HL-60 (cell line): Measurements from ENCODE around the gene IGFN1.

ENCODE experiments used
- DNase-seq, 2 experiments: peaks; one replicate each; pipeline ENCODE4 v3.0.0-alpha.2; 2010 to 2020; ENCODE audit warnings: low read depth in 1 of 2, low spot score in 1 of 2
- H3K27ac ChIP-seq: fragments of 250-450 bp; sonication (Bioruptor Pico); replicated peaks from 2 replicates; pipeline ENCODE4 v1.5.1; 2020; ENCODE audit warnings: mild to moderate bottlenecking, moderate library complexity
- H3K27me3 ChIP-seq: fragments of 250-450 bp; sonication (Bioruptor Pico); 2 replicates; pipeline ENCODE4 v1.5.1; 2021; ENCODE audit warnings: mild to moderate bottlenecking, moderate library complexity; ENCODE audit not compliant: insufficient read depth, poor library complexity, severe bottlenecking
- H3K4me3 ChIP-seq: replicated peaks from 2 replicates; pipeline ENCODE4 v1.5.1; 2011; ENCODE audit warnings: mild to moderate bottlenecking, control low read depth, low read length; ENCODE audit not compliant: insufficient read depth
- CTCF ChIP-seq: IDR thresholded peaks from one replicate; pipeline ENCODE4 v1.5.1; 2011; ENCODE audit warnings: low read length, control low read depth, inconsistent platforms; ENCODE audit not compliant: insufficient read depth
- GABPA ChIP-seq: IDR thresholded peaks from 2 replicates; pipeline ENCODE4 v1.6.1; 2012; ENCODE audit warnings: low read depth
- POLR2AphosphoS5 ChIP-seq: IDR thresholded peaks from 2 replicates; pipeline ENCODE4 v1.6.1; 2012; ENCODE audit warnings: low read depth
- REST ChIP-seq: IDR thresholded peaks from 2 replicates; pipeline ENCODE4 v1.6.1; 2012; ENCODE audit warnings: low read depth; ENCODE audit not compliant: insufficient replicate concordance
- SPI1 ChIP-seq: IDR thresholded peaks from 2 replicates; pipeline ENCODE4 v1.6.1; 2012; ENCODE audit warnings: low read depth, mild to moderate bottlenecking, borderline replicate concordance

Gene IGFN1

GRCh38 chr1:201154389-201155165, 36.0 kb upstream of the IGFN1 start, which contains the start of gene TMEM9:
Gene TMEM9 (minus strand): TSS chr1:201154474. CDS start chr1:201153923, 551 bp downstream.
- DNase-seq = peak; percentile 84 to 92
- H3K27ac ChIP-seq = peak within 1 kb of the TSS; percentile 36

GRCh38 chr1:201155354-201155753, 35.3 kb upstream of the IGFN1 start:
- no peak overlapping the region for H3K4me3 ChIP-seq
- TF ChIP-seq GABPA = no peak
- no peak for TF ChIP-seq REST
- TF ChIP-seq SPI1 = no peak
- H3K27ac ChIP-seq = no peak overlapping the region
- no peaks in the 10 kb centered on the region for H3K27me3 ChIP-seq
- DNase-seq = no peak

More at GRCh38 chr1:201154389-201155165, 36.0 kb upstream of the IGFN1 start, which contains the start of gene TMEM9:
- TF ChIP-seq GABPA = no peak
- TF ChIP-seq SPI1 = no peak
- H3K4me3 ChIP-seq = peak within 1 kb of the TSS; percentile 72
- H3K27me3 ChIP-seq = no peaks in the 10 kb centered on the region

GRCh38 chr1:201156346-201156745, 34.3 kb upstream of the IGFN1 start:
- Histone ChIP-seq H3K4me3 (no peak overlapping the region), H3K27me3 (no peaks in the 10 kb centered on the region), H3K27ac (no peak overlapping the region)
- DNase-seq = no peak
- TF ChIP-seq POLR2AphosphoS5 = no peak
- no peak for TF ChIP-seq CTCF
- TF ChIP-seq REST = no peak
- no peak for TF ChIP-seq GABPA
- no peak for TF ChIP-seq SPI1

GRCh38 chr1:201156819-201157218, 33.8 kb upstream of the IGFN1 start:
- Histone ChIP-seq H3K27ac (no peak overlapping the region), H3K27me3 (no peaks in the 10 kb centered on the region), H3K4me3 (no peak overlapping the region)
- no peak for DNase-seq
- no peak for TF ChIP-seq REST
- TF ChIP-seq SPI1 = no peak
- no peak for TF ChIP-seq GABPA
- no peak for TF ChIP-seq POLR2AphosphoS5
- no peak for TF ChIP-seq CTCF
